OCI-LY7 (cell line): ENCODE results near the gene SCFD2.

Experiments
- CTCF ChIP-seq: fragments of 200-600 bp; sonication (generic); conservative IDR thresholded peaks from 2 replicates; pipeline ENCODE4 v1.5.1; 2014; ENCODE audit warnings: mild to moderate bottlenecking, antibody characterized with exemption, low read length, moderate library complexity, mixed read lengths
- EZH2phosphoT487 ChIP-seq: fragments of 200-600 bp; sonication (generic); IDR thresholded peaks from 2 replicates; pipeline ENCODE4 v1.6.1; 2018; ENCODE audit warnings: low read depth, borderline replicate concordance, mild to moderate bottlenecking, mixed run types, antibody characterized with exemption, low read length, moderate library complexity, mixed read lengths

GRCh38 chr4:53098681-53099121 is 267.2 kb downstream of the SCFD2 start:
- TF ChIP-seq CTCF (no peak), EZH2phosphoT487 (no peak)
